HepG2 (cell line): ENCODE results near the gene CD79A. TPM values are rescaled to one million over a fixed set of nuclear protein-coding genes. Genes with fewer than 3 reads are reported as not detected.

ENCODE experiments used
- CBFB ChIP-seq: sonication (generic); formaldehyde crosslinking; IDR thresholded peaks from 2 replicates; pipeline ENCODE4 v1.4.0; 2020; ENCODE audit warnings: missing genetic modification reagents
- DMTF1 ChIP-seq: sonication (generic); formaldehyde crosslinking; IDR thresholded peaks from 2 replicates; pipeline ENCODE4 v1.4.0; 2020; ENCODE audit warnings: mild to moderate bottlenecking, missing genetic modification reagents
- FIP1L1 ChIP-seq: fragments of 200-400 bp; formaldehyde crosslinking; IDR thresholded peaks from 2 replicates; pipeline ENCODE4 v1.6.1; 2018; ENCODE audit warnings: low read depth, mild to moderate bottlenecking, low read length, moderate library complexity, borderline replicate concordance; ENCODE audit not compliant: insufficient read depth
- KDM2A ChIP-seq: sonication (generic); formaldehyde crosslinking; IDR thresholded peaks from 2 replicates; pipeline ENCODE4 v1.4.0; 2020; ENCODE audit warnings: low read depth, missing genetic modification reagents, borderline replicate concordance
- MYC ChIP-seq: sonication (generic); formaldehyde crosslinking; IDR thresholded peaks from 2 replicates; pipeline ENCODE4 v1.9.0; 2021; ENCODE audit warnings: missing genetic modification reagents, borderline replicate concordance
- PCBP2 ChIP-seq: fragments of 200-400 bp; formaldehyde crosslinking; optimal IDR thresholded peaks from 2 replicates; pipeline ENCODE3; 2018; ENCODE audit warnings: low read length, low read depth; ENCODE audit not compliant: poor library complexity, severe bottlenecking
- RBM22 ChIP-seq: fragments of 200-400 bp; formaldehyde crosslinking; optimal IDR thresholded peaks from 2 replicates; pipeline ENCODE3; 2017; ENCODE audit warnings: mild to moderate bottlenecking, low read length, moderate library complexity
- SALL2 ChIP-seq: sonication (generic); formaldehyde crosslinking; IDR thresholded peaks from 2 replicates; pipeline ENCODE4 v1.8.1; 2023; ENCODE audit warnings: mild to moderate bottlenecking, missing genetic modification reagents, inconsistent platforms
- SMC3 ChIP-seq: IDR thresholded peaks from 2 replicates; pipeline ENCODE4 v1.6.1; 2011; ENCODE audit warnings: low read length, improper control_type of control experiment
- ZNF777 ChIP-seq: sonication (generic); formaldehyde crosslinking; IDR thresholded peaks from 2 replicates; pipeline ENCODE4 v1.4.0; 2020; ENCODE audit warnings: missing genetic modification reagents
- polyA plus RNA-seq, 8 experiments: library from polyadenylated mRNA; depleted of rRNA in 3 of 8; stranded (reverse) in 7 of 8; unstranded in 1 of 8; fragments of >200 nt; fragmentation: Illumina TruSeq in 4 of 8; extraction: Trizol in 4 of 8; gene quantifications; 2 replicates each; pipeline versions ENCODE4 v1.2.1 to v1.2.3, GENCODE V29; 2011 to 2016; ENCODE audit warnings: low read depth in 4 of 8, missing spikeins in 1 of 8, mixed read lengths in 1 of 8; ENCODE audit not compliant: insufficient read depth in 1 of 8
- total RNA-seq, 5 experiments: library from RNA; depleted of rRNA; stranded (reverse); fragments of >200 nt; fragmentation: Illumina TruSeq; extraction: Trizol; gene quantifications; 2 replicates each; pipeline ENCODE4 v1.2.3, GENCODE V29; 2016; ENCODE audit warnings: low read depth in 1 of 5
- TF ChIP-seq, protein P1 (sequence below): sonication (generic); formaldehyde crosslinking; IDR thresholded peaks from 2 replicates; pipeline ENCODE4 v1.8.0; 2022; ENCODE audit warnings: low read depth, missing genetic modification reagents
- TF ChIP-seq, protein P2 (sequence below): sonication (generic); formaldehyde crosslinking; IDR thresholded peaks from 2 replicates; pipeline ENCODE4 v1.4.0; 2020; ENCODE audit warnings: missing genetic modification reagents, borderline replicate concordance
- TF ChIP-seq, protein P3 (sequence below): sonication (generic); formaldehyde crosslinking; IDR thresholded peaks from 2 replicates; pipeline ENCODE4 v1.4.0; 2020; ENCODE audit warnings: missing genetic modification reagents

The CD79A gene
- total and polyA plus RNA-seq, 2 of the 13 experiments (the other 11 are each of a cell fraction or from before 2014, with no cell fraction given): 0.24 to 0.33 TPM

GRCh38 chr19:41872775-41873647 is 4.1 kb upstream of the CD79A start (continued):
- TF ChIP-seq, protein P1, sequence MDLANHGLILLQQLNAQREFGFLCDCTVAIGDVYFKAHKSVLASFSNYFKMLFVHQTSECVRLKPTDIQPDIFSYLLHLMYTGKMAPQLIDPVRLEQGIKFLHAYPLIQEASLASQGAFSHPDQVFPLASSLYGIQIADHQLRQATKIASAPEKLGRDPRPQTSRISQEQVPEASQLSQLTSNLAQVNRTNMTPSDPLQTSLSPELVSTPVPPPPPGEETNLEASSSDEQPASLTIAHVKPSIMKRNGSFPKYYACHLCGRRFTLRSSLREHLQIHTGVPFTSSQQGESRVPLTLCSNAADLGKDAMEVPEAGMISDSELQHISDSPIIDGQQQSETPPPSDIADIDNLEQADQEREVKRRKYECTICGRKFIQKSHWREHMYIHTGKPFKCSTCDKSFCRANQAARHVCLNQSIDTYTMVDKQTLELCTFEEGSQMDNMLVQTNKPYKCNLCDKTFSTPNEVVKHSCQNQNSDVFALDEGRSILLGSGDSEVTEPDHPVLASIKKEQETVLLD (CRISPR knock-in tag): no peak
- TF ChIP-seq RBM22 (peak; percentile 99), KDM2A (CRISPR knock-in tag) (peak; percentile 98), ZNF777 (CRISPR knock-in tag) (peak; percentile 46; the same call in 1 of the 2 replicates), DMTF1 (CRISPR knock-in tag) (no peak), CBFB (CRISPR knock-in tag) (no peak), SMC3 (no peak; the same call in 1 of the 2 replicates), FIP1L1 (0 out of 2 replicates have a peak, but pooled peaks have one; percentile 56), PCBP2 (no peak), MYC (peak; percentile 30; the same call in 1 of the 2 replicates), SALL2 (CRISPR knock-in tag) (0 out of 2 replicates have a peak, but pooled peaks have one; percentile 49)
- TF ChIP-seq, protein P2, sequence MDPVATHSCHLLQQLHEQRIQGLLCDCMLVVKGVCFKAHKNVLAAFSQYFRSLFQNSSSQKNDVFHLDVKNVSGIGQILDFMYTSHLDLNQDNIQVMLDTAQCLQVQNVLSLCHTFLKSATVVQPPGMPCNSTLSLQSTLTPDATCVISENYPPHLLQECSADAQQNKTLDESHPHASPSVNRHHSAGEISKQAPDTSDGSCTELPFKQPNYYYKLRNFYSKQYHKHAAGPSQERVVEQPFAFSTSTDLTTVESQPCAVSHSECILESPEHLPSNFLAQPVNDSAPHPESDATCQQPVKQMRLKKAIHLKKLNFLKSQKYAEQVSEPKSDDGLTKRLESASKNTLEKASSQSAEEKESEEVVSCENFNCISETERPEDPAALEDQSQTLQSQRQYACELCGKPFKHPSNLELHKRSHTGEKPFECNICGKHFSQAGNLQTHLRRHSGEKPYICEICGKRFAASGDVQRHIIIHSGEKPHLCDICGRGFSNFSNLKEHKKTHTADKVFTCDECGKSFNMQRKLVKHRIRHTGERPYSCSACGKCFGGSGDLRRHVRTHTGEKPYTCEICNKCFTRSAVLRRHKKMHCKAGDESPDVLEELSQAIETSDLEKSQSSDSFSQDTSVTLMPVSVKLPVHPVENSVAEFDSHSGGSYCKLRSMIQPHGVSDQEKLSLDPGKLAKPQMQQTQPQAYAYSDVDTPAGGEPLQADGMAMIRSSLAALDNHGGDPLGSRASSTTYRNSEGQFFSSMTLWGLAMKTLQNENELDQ (CRISPR knock-in tag): 0 out of 2 replicates have a peak, but pooled peaks have one; percentile 8
- TF ChIP-seq, protein P3, sequence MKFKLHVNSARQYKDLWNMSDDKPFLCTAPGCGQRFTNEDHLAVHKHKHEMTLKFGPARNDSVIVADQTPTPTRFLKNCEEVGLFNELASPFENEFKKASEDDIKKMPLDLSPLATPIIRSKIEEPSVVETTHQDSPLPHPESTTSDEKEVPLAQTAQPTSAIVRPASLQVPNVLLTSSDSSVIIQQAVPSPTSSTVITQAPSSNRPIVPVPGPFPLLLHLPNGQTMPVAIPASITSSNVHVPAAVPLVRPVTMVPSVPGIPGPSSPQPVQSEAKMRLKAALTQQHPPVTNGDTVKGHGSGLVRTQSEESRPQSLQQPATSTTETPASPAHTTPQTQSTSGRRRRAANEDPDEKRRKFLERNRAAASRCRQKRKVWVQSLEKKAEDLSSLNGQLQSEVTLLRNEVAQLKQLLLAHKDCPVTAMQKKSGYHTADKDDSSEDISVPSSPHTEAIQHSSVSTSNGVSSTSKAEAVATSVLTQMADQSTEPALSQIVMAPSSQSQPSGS (CRISPR knock-in tag): peak; percentile 53; the same call in 1 of the 2 replicates
